Dedifferentiated amniotic fluid mesenchymal stem cell (primary cell): ENCODE data around the gene ZNF184.
"Not testable (repeated sequence)": the region's sequence is repeated elsewhere in the genome, so short reads cannot be mapped to it uniquely, and the experiment has no call there.

Experiments used
- DNase-seq: peaks from one replicate; pipeline ENCODE4 v3.0.0-alpha.2; 2016; ENCODE audit errors: extremely low spot score

The ZNF184 gene

GRCh38 chr6:27424851-27425250 is 48.1 kb downstream of the ZNF184 start:
- not testable (repeated sequence) for DNase-seq

GRCh38 chr6:27422651-27423332 is 50.1 kb downstream of the ZNF184 start:
- no peak for DNase-seq

- no peak for DNase-seq
Measured at GRCh38 chr6:27419363-27419762, 53.5 kb downstream of the ZNF184 start.

- DNase-seq = no peak
Measured at GRCh38 chr6:27415898-27416297, 57.0 kb downstream of the ZNF184 start.

- DNase-seq = no peak
Measured at GRCh38 chr6:27414996-27415395, 57.9 kb downstream of the ZNF184 start.

- DNase-seq = no peak
Measured at GRCh38 chr6:27414300-27414699, 58.6 kb downstream of the ZNF184 start.

- DNase-seq = no peak
Measured at GRCh38 chr6:27407153-27407814, 65.6 kb downstream of the ZNF184 start.

- no peak for DNase-seq
Measured at GRCh38 chr6:27406085-27406484, 66.8 kb downstream of the ZNF184 start.

- DNase-seq = no peak
Measured at GRCh38 chr6:27400877-27401642, 71.8 kb downstream of the ZNF184 start.
